Activated CD4-positive, alpha-beta T cell treated with anti-CD3 and anti-CD28 coated beads, Interleukin-2, amount 50 U/mL, for 4 hours (primary cell): Measurements from ENCODE around the gene ODAD3.
"Not testable (repeated sequence)": the region's sequence is repeated elsewhere in the genome, so short reads cannot be mapped to it uniquely, and the experiment has no call there.

ENCODE experiments used
- DNase-seq, 2 experiments: peaks; one replicate each; pipeline ENCODE4 v3.0.0-alpha.2; 2020

ODAD3 gene

DNA sequence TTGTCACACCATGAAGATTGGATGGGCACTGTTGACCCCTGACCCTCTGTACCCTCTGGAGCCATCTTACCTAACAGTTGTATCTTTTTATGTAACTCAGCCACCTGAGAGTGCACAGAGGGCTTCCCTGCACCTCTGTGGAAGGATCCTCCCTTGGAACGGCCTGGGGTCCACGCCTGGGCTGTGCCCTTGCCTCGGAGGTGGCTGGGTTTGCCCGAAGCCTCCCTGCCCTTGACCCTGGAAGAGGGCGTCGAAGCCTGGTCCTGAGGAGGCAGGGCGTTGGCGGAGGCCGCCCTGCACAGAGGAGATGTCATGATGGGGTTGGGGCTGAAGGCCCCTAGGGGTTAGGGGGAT lies 241 bp downstream of the ODAD3 start:
- no peak for DNase-seq

GRCh38 chr19:11433526-11433925 lies 1.4 kb downstream of the ODAD3 start:
- DNase-seq = not testable (repeated sequence)

DNA sequence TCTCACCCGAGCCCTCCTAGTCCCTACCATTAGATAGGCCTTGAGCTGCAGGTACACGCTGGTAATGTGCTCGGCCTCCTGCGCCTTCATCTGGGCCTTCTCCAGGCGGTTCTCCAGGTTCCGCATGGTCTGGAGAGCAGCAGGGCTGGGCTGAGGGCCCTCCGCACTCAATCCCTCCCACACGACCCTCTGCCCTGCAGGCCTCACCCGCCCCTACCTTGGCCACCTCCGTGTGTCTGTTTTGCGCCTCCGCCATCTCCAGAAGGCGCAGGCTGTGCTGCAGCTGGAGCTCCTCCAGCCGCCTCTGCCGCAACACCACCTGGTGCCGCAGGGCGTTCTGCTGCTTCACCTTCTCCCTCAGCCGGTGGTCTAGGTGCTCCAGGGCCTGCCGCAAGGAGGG lies 8.3 kb downstream of the ODAD3 start:
- DNase-seq = no peak

- DNase-seq = no peak
Measured at GRCh38 chr19:11425719-11426457, 9.0 kb downstream of the ODAD3 start.

- DNase-seq = no peak
Measured at GRCh38 chr19:11423791-11424181, 11.1 kb downstream of the ODAD3 start.

DNA sequence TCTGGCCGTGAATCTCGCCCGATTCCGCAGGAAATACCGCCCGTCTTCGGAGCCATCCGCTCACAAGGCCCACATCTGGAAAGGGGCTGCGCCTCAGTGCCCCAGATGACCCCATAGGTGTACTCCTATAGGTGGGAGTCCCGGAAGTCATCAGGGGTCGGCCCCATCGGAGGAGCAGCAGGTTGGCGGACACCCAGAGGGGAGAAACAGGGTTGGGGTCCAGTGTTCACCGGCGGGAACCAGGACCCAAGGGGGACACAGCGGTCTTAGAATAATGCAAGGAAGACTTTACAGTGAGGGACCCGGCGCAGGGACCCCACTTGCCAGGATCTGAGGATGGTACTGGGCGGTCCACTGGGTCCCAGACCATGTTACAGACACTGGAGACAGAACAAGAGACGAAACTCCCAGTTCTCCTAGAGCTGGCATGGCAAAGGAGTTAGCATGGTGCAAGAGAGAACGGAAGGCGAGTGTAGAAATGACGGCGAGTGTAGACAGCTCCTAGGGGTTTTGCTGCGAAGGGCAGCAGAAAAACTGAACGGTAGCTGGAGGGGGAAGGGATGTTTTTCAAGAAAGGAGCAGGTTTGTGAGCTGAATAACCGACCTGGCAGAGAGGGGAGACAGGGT lies 11.6 kb downstream of the ODAD3 start:
- no peak for DNase-seq

DNA sequence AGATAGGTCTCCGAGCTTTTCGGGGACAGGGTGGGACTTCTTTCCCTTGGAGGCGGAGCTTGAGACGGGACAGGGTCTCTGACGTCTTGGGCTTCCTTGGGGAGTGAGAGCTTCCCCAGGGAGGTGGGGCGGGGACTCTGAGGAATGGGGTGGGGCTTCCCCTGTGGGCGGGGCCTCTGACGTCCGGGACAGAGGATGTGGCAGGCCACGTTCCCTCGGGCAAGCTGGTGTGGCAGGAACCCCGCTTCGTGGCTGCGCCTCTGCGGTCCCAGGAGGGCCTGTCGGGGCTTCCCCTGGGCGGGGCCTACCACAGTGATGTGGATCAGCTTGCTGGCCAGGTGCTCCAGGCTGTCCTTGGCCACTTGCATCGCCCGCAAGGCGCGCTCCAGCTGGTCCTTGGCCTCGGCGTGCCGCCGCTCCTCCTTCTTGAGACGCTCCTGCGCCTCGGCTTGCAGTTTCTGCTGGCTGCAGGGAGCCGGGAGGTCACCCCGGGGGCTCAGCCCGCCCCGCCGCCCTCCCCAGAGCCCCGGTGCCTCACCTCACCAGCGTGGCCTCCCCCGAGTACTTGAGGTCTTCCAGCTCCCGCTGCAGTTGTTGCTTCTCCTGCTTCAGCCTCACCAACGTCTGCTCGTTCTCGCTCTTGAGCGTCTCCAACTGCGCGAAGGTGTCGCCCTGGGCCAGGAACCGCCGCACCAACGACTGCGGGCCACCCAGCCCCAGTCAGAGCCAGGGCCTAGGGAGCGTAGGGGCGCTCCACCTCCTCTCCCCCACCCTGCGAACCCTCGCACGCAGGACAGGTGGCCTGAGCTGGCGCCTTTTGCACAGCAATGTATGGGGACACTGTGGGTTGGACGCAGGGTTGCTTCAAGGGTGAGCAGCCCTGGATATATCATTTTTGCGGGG lies 12.5 kb downstream of the ODAD3 start:
- peak; percentile 26 to 30 for DNase-seq

DNA sequence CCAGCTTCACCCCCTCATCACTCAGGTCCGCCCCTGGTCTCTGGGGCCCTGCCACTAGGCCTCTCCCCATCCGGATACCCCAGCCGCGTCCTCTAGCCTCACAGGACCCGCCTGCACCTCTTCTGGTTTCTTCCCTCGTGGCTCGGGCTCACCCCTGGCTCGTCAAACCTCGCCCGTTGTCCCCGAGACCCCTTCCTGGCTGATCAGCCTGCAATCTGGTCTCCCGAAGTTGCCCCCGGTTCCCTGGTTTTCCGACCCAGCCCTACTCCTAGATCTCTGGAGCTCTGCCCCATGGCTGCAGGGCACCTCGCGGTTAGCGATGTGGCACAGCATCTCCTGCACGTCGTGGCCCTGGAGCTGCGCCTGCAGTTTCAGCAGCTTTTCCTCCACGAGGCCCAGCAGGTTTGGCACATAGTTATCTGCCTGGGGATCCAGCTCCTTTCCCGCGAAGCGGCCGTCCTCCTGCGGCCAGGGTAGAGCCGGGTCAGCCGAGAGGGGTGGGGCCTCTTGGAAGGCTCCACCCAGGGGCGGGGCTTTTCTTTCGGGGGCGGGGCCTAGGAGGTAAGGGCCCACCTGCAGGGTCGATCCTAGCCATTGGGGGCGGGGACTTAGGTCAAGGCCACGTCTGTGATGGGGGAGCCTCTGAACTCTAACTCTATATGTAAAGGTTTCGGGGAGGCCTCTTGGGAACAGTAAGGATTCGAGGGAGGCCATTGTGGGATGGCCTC lies 13.4 kb downstream of the ODAD3 start:
- DNase-seq = peak in 1 of 2 experiments; percentile 18

GRCh38 chr19:11420429-11421370 lies 14.2 kb downstream of the ODAD3 start:
- DNase-seq = no peak

DNA sequence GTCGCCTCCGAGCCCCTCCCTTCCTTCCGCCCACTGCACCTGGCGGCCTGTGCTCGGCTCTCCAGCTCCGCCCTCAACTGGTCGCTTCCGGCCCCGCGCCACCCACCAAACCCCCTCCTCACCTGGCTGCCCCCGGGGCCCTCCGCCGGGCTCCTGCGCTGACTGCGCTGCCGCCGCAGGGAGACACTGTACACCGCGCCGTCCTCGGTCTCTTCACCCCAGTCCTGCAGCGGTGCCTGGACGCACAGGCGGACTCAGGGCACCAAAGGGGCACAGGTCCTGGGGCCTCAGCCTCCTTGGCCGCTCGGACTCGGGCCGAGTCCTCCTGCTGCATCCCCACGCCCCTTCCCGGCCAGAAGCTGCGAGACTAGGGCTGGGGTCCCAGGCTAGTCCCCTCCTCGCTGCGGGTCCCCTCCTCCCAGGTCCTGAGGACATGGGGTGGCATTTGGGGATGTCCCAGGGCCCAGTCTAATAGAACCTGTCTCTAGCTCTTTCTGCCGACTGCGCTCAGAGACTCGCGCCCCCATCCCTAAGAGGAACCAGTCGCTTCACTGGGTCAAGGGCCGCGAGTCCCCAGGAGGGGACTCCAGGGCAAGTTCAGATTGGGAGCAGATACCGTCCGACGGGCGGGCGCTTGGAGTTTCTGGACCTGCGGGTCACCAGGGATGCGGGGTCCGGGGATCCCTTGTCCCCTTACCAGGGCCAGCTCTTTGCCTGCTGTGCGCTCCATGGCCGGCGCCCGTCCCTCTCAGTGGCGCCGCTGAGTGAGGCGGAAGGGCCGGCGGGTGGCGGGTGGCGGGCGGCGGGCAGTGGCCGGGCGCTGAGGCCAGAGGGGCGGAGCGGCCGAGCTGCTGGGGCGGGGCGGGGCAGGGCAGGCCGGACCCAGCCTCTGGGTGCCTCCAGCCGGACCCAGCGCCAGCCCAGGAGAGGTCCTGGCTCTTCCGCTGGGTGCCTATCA lies 16.1 kb downstream of the ODAD3 start, which contains the start of gene RGL3:
RGL3 (minus strand) TSS at position 766 of the 958 bp plus-strand sequence; CDS start at position 730, 36 bp downstream.
- no peak for DNase-seq

DNA sequence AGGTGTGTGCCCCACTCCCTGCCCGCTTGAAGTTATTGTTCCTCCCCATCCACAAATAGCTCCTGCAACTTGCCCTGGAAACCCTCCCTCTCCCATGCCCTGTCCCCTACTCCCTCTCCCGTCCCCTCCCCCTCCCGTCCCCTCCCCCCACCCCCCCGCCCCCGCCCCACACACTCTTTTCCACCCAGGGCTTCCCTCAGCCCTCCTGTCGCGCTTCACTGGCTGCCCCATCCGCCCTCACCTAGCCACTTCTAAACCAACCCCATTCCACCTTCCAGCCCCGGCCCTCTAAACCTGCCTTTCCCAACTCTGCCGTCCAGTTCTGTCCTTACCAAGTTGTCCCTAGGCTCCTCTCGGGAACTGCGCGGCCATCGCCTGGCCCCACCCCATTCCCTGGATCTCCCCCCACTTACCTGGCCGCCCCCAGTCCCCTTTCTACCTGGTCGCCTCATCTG lies 16.8 kb downstream of the ODAD3 start:
- DNase-seq = no peak

GRCh38 chr19:11416346-11417052 lies 18.4 kb downstream of the ODAD3 start:
- no peak for DNase-seq

- DNase-seq = no peak
Measured at GRCh38 chr19:11414544-11414943, 20.4 kb downstream of the ODAD3 start.

DNA sequence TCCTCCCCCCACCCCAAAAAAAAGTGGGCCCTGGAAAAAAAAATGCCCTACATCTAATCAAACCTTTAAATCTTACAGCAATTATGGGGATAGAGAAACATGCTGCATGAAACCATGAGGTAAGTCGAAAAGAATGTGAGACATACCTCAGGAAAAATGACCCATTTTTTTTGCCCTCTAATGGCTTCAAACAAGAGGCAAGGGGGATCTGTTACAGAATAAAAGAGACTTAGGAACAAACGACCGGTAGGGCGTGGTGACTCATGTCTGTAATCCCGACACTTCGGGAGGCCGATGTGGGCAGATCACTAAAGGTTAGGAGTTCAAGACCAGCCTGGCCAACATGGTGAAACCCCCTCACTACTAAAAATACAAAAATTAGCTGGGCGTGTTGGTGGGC lies 24.2 kb downstream of the ODAD3 start:
- no peak for DNase-seq

DNA sequence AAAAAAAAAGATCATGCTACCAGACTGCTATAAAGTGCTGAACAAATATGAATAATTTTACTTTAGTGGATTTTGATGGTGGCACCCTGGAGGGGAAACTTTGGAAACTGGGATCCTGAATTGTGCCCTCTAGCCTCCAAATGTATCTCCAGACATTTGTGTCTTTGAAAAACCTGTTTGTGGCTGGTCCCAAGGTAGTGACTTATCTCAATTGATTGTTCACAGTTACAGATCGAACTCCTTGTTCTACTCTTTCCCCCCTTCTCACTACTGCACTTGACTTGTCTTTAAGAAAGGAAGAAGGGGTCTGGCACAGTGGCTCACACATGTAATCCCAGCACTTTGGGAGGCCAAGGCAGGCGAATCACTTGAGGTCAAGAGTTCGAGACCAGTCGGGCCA lies 26.3 kb downstream of the ODAD3 start:
- DNase-seq = no peak

GRCh38 chr19:11406703-11407236 lies 28.2 kb downstream of the ODAD3 start:
- not testable (repeated sequence) for DNase-seq

GRCh38 chr19:11405846-11406643 lies 28.9 kb downstream of the ODAD3 start:
- DNase-seq = peak; percentile 41 to 51

DNA sequence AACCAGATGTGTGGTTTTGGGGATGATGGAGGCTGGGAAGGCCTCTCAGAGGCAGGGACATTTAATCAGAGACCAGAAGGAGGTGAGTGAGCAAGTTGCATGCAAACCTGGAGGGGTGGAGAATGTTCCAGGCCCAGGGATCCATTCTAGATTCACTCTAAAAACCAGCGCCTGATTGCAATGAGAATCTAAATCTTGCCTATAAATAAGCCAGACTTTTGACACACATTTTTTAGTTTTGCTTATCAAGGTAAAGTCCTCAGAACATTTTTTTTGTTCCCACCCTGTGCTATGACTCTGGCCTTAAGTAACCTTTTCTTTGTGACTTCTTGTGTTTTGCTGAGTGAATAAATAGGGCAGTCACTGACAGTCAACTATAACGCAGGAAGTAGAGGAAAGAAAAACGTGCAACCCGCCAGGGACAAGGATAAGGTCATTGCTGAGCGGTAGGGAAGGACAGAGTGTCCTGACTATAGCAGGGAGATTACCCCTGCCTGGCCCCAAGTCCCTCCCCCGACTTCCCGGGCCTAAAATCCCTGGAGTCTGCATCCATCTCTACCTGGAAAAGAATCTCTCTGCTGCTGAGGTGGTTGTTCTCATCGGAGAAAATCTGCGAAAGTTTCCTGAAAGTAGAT lies 30.2 kb downstream of the ODAD3 start:
- no peak for DNase-seq
